HepG2 (cell line): ENCODE measurements around the gene KRI1. TPM values are rescaled to one million over a fixed set of nuclear protein-coding genes. Genes with fewer than 3 reads are reported as not detected.
A peak's percentile ranks its signal among the peaks of the same experiment; 100 is the strongest.

ENCODE experiments used
- ADNP ChIP-seq: sonication (generic); formaldehyde crosslinking; IDR thresholded peaks from 2 replicates; pipeline ENCODE4 v1.4.0; 2020; ENCODE audit warnings: missing genetic modification reagents
- BCL6 ChIP-seq: IDR thresholded peaks from 2 replicates; pipeline ENCODE4 v1.6.1; 2016; ENCODE audit warnings: missing genetic modification reagents, missing compliant biosample characterization
- CEBPB ChIP-seq: IDR thresholded peaks from 2 replicates; pipeline ENCODE4 v1.6.1; 2011; ENCODE audit warnings: low read depth, low read length, improper control_type of control experiment, borderline replicate concordance
- FOXA1 ChIP-seq, 2 experiments: fragments of 450-650 bp in 1 of 2; sonication (generic) in 1 of 2; formaldehyde crosslinking in 1 of 2; IDR thresholded peaks; 2 replicates each; pipeline versions ENCODE4 v1.4.0 to v1.6.1; 2016 to 2020; ENCODE audit warnings: missing genetic modification reagents in 1 of 2
- HMG20B ChIP-seq: conservative IDR thresholded peaks from 2 replicates; pipeline ENCODE4 v1.6.1; 2016; ENCODE audit warnings: missing genetic modification reagents, missing compliant biosample characterization
- HNRNPL ChIP-seq: fragments of 200-400 bp; formaldehyde crosslinking; IDR thresholded peaks from 2 replicates; pipeline ENCODE4 v1.6.1; 2017; ENCODE audit warnings: mild to moderate bottlenecking, low read depth, low read length
- HNRNPLL ChIP-seq: fragments of 200-400 bp; formaldehyde crosslinking; IDR thresholded peaks from 2 replicates; pipeline ENCODE4 v1.6.1; 2017; ENCODE audit warnings: mild to moderate bottlenecking, low read depth, low read length; ENCODE audit not compliant: poor library complexity, severe bottlenecking
- IKZF1 ChIP-seq: fragments of 450-650 bp; IDR thresholded peaks from 2 replicates; pipeline ENCODE4 v1.7.1; 2016
- NR1H2 ChIP-seq: sonication (generic); formaldehyde crosslinking; IDR thresholded peaks from 2 replicates; pipeline ENCODE4 v1.8.1; 2022; ENCODE audit warnings: low read depth, missing genetic modification reagents, borderline replicate concordance
- NR2F6 ChIP-seq, 2 experiments: IDR thresholded peaks; 2 replicates each; pipeline ENCODE4 v1.6.1; 2016; ENCODE audit warnings: antibody characterized with exemption in 1 of 2, mild to moderate bottlenecking in 1 of 2
- POGK ChIP-seq: sonication (generic); formaldehyde crosslinking; conservative IDR thresholded peaks from 2 replicates; pipeline ENCODE4 v1.8.0; 2022; ENCODE audit warnings: mild to moderate bottlenecking, moderate library complexity, missing genetic modification reagents
- RARG ChIP-seq: sonication (generic); formaldehyde crosslinking; IDR thresholded peaks from 2 replicates; pipeline ENCODE4 v1.4.0; 2020; ENCODE audit warnings: low read depth, mild to moderate bottlenecking, missing genetic modification reagents
- RFXAP ChIP-seq: sonication (generic); formaldehyde crosslinking; IDR thresholded peaks from 2 replicates; pipeline ENCODE4 v1.4.0; 2020; ENCODE audit warnings: missing genetic modification reagents, borderline replicate concordance
- RNF2 ChIP-seq: fragments of 450-650 bp; conservative IDR thresholded peaks from 2 replicates; pipeline ENCODE4 v1.6.1; 2016; ENCODE audit warnings: low read depth
- RORA ChIP-seq: sonication (generic); formaldehyde crosslinking; IDR thresholded peaks from 2 replicates; pipeline ENCODE4 v1.5.0; 2020; ENCODE audit warnings: mild to moderate bottlenecking, missing genetic modification reagents, moderate library complexity
- SNRNP70 ChIP-seq: fragments of 200-400 bp; formaldehyde crosslinking; IDR thresholded peaks from 2 replicates; pipeline ENCODE4 v1.6.1; 2017; ENCODE audit warnings: mild to moderate bottlenecking, low read depth, low read length, moderate library complexity
- SP2 ChIP-seq: sonication (generic); formaldehyde crosslinking; IDR thresholded peaks from 2 replicates; pipeline ENCODE4 v1.5.1; 2020; ENCODE audit warnings: mild to moderate bottlenecking, missing genetic modification reagents
- TBL1XR1 ChIP-seq: fragments of 150-350 bp; IDR thresholded peaks from 2 replicates; pipeline ENCODE4 v1.6.1; 2014; ENCODE audit warnings: borderline replicate concordance, low read length; ENCODE audit not compliant: partially characterized antibody
- THAP11 ChIP-seq: IDR thresholded peaks from 2 replicates; pipeline ENCODE4 v1.6.1; 2016; ENCODE audit warnings: missing biosample characterization, missing genetic modification reagents
- THAP7 ChIP-seq: sonication (generic); formaldehyde crosslinking; IDR thresholded peaks from 2 replicates; pipeline ENCODE4 v1.8.1; 2023; ENCODE audit warnings: mild to moderate bottlenecking, missing genetic modification reagents
- UBTF ChIP-seq: sonication (generic); formaldehyde crosslinking; IDR thresholded peaks from 2 replicates; pipeline ENCODE4 v1.4.0; 2020; ENCODE audit warnings: mild to moderate bottlenecking, missing genetic modification reagents
- ZBTB43 ChIP-seq: sonication (generic); formaldehyde crosslinking; conservative IDR thresholded peaks from 2 replicates; pipeline ENCODE4 v1.4.0; 2020; ENCODE audit warnings: missing genetic modification reagents
- ZNF34 ChIP-seq: sonication (generic); formaldehyde crosslinking; IDR thresholded peaks from 2 replicates; pipeline ENCODE4 v1.4.0; 2020; ENCODE audit warnings: mild to moderate bottlenecking, missing genetic modification reagents, borderline replicate concordance
- ZNF747 ChIP-seq: sonication (generic); formaldehyde crosslinking; IDR thresholded peaks from 2 replicates; pipeline ENCODE4 v1.8.1; 2023; ENCODE audit warnings: missing genetic modification reagents, mild to moderate bottlenecking, borderline replicate concordance
- ZSCAN29 ChIP-seq: sonication (generic); formaldehyde crosslinking; conservative IDR thresholded peaks from 2 replicates; pipeline ENCODE4 v1.4.0; 2020; ENCODE audit warnings: mild to moderate bottlenecking, missing genetic modification reagents
- polyA plus RNA-seq, 8 experiments: library from polyadenylated mRNA; depleted of rRNA in 3 of 8; stranded (reverse) in 7 of 8; unstranded in 1 of 8; fragments of >200 nt; fragmentation: Illumina TruSeq in 4 of 8; extraction: Trizol in 4 of 8; gene quantifications; 2 replicates each; pipeline versions ENCODE4 v1.2.1 to v1.2.3, GENCODE V29; 2011 to 2016; ENCODE audit warnings: low read depth in 4 of 8, missing spikeins in 1 of 8, mixed read lengths in 1 of 8; ENCODE audit not compliant: insufficient read depth in 1 of 8
- total RNA-seq, 5 experiments: library from RNA; depleted of rRNA; stranded (reverse); fragments of >200 nt; fragmentation: Illumina TruSeq; extraction: Trizol; gene quantifications; 2 replicates each; pipeline ENCODE4 v1.2.3, GENCODE V29; 2016; ENCODE audit warnings: low read depth in 1 of 5

The KRI1 gene
- total and polyA plus RNA-seq, 2 of the 13 experiments (the other 11 are each of a cell fraction or from before 2014, with no cell fraction given), result 9.1 to 11.7 TPM

- TF ChIP-seq TBL1XR1, result no peak
- TF ChIP-seq HNRNPL, result no peak
- no peak for TF ChIP-seq RORA (CRISPR knock-in tag)
- no peak for TF ChIP-seq RFXAP (CRISPR knock-in tag)
- no peak for TF ChIP-seq FOXA1 (IDR thresholded peaks at IDR 0.05)
- no peak for TF ChIP-seq FOXA1 (CRISPR knock-in tag; IDR thresholded peaks at IDR 0.05)
- TF ChIP-seq THAP7 (CRISPR knock-in tag), result no peak
- no peak for TF ChIP-seq ZNF747
- no peak for TF ChIP-seq RNF2
- no peak; the same call in 1 of the 2 replicates for TF ChIP-seq POGK
- TF ChIP-seq ADNP, result no peak
- TF ChIP-seq BCL6 (CRISPR knock-in tag), result no peak
- TF ChIP-seq ZBTB43 (CRISPR knock-in tag), result no peak
- no peak for TF ChIP-seq NR1H2 (CRISPR knock-in tag)
- TF ChIP-seq SP2, result no peak
- TF ChIP-seq HNRNPLL, result peak; percentile 41
- no peak for TF ChIP-seq CEBPB
- TF ChIP-seq THAP11 (CRISPR knock-in tag), result 0 out of 2 replicates have a peak, but pooled peaks have one; percentile 14
- TF ChIP-seq UBTF (CRISPR knock-in tag), result peak; percentile 62; the same call in 1 of the 2 replicates
- no peak for TF ChIP-seq ZSCAN29 (CRISPR knock-in tag)
- TF ChIP-seq ZNF34 (CRISPR knock-in tag), result no peak
- no peak for TF ChIP-seq RARG (CRISPR knock-in tag)
- TF ChIP-seq IKZF1, result no peak
- no peak for TF ChIP-seq HMG20B
- no peak for TF ChIP-seq SNRNP70
- no peak for TF ChIP-seq NR2F6 (IDR thresholded peaks at IDR 0.05)
- no peak for TF ChIP-seq NR2F6 (CRISPR knock-in tag; IDR thresholded peaks at IDR 0.05)
Measured at GRCh38 chr19:10543420-10544241, 22.2 kb downstream of the KRI1 start, which contains the start of gene ATG4D (continued).
